CD4-positive, alpha-beta T cell treated with Interleukin-15 for 4 hours (primary cell): ENCODE measurements around the gene ZNHIT6.
"Not testable (repeated sequence)": the region's sequence is repeated elsewhere in the genome, so short reads cannot be mapped to it uniquely, and the experiment has no call there.

Experiments
- DNase-seq: peaks from one replicate; pipeline ENCODE4 v3.0.0-alpha.2; 2020; ENCODE audit warnings: low spot score

ZNHIT6 gene

DNA sequence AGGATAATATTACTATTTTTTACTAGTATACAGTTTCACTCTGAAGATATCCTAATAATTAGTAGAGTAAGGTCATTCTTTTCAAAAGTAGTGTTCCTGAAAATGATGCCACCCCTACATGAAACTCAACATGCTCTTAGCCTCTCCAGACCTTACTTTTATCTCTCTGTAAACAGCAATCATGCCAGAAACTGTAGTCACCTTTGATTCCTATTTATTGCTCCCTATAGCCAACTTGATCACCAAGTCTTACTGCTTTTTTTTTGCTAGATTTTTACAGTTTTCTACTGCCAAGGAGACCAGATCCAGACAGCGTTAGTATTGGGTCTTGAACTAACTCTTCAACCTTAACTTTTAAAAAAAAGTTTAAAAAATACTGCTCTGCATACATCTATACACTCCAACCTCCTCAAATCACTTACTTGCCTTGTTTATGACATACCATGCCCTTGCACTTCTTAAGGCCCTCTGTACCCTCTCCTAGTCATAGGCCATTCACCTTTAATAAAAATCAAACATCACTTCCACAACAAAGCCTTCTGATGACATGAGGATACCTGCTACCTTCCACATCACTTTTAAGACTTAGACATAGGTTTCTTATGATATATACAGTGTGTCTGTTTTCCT, 36.1 kb downstream of the ZNHIT6 start:
- DNase-seq: no peak

- no peak for DNase-seq
Observed at GRCh38 chr1:85665932-85666331, 42.3 kb downstream of the ZNHIT6 start.

DNA sequence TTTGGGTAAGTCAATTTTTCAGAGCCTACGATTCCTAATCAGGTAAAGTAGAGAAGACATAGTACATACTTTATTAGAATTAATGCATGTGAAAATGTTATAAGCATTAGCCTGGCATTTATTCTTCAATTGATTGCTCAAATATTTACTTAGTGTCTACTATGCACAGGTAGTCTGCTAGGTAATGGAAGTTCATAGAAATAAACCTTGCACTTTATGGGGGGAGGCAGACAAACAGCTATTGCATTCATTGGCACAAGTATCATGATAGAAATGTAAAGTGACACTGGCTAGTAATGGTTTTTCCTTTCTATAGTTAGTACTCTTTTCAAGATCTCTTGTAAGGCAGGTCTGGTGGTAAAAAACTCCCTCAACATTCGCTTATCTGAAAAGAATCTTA, 44.9 kb downstream of the ZNHIT6 start:
- DNase-seq: no peak

- DNase-seq: no peak
Observed at GRCh38 chr1:85661767-85662166, 46.5 kb downstream of the ZNHIT6 start.

- no peak for DNase-seq
Observed at GRCh38 chr1:85660541-85660940, 47.7 kb downstream of the ZNHIT6 start.

- DNase-seq: no peak
Observed at GRCh38 chr1:85659174-85659573, 49.1 kb downstream of the ZNHIT6 start.

GRCh38 chr1:85656948-85657347, 51.3 kb downstream of the ZNHIT6 start:
- DNase-seq: no peak

- no peak for DNase-seq
Observed at GRCh38 chr1:85656256-85656655, 52.0 kb downstream of the ZNHIT6 start.

DNA sequence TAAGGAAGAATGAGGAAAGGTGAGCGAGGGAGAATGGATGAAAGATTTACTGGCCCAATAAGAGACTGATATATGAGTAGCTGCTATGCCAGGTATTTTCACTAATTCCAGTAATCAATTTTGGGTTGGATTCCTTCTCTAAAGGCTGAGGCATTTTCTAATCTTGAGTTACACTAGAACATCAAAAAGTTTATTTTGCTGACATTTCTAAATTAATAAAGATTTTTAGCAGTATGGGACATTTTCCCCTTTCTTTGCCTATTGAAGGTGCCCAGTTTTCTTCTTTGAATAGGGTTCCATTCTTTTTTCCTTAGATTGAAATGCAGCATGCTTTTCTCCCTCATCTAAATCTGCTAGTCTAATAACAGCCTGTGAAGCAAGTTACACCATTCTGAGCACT, 52.9 kb downstream of the ZNHIT6 start:
- no peak for DNase-seq

DNA sequence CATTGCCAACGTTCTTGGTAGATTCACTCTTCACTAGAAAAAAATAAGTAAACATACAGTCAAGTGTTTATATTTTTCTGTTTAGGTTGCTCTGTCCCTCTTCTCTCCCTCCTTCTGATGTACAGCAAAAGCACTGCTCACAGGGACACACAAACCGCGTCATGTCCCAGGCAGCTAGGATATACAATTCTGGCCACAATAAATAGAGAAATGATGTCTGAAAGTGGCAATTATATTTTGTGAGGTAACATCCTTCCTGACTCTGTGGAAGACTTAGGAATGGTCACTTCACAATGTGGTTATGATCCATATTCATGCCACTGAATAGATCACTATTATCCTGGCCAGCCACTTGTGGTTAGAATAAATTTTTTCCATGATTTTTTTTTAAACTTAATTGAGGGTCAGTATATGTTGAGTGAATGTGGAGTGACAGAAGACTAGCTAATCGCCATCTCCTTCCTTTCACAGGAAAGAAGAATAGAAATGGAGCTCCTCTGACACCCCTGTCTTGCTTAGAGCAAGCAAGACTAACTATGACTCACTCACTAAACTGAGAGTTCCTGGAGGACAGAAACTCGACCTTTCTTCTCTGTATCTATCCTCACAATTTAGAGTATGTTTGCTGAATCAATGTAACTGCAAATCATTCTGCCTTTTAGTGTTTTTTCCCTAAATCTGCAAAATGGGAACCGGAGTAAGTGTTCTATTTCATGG, 54.0 kb downstream of the ZNHIT6 start:
- no peak for DNase-seq

DNA sequence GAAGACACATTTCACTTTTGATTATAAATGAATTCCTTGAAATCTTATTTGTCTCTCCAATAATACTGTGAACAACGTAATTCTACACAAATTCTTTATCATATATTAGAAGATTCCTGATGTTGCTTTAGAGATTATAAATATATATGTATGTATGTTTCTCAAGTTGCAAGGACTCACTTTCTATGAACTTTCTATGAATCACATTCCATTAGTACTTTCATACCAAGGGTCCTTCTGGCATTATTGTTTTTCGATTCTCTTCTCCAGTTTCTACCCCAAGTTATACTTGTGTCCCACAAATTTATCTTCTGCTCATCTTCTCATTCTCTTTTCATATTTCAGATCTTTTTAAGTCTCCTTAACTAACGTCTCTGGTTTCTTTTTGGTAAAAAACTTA, 55.9 kb downstream of the ZNHIT6 start:
- no peak for DNase-seq

DNA sequence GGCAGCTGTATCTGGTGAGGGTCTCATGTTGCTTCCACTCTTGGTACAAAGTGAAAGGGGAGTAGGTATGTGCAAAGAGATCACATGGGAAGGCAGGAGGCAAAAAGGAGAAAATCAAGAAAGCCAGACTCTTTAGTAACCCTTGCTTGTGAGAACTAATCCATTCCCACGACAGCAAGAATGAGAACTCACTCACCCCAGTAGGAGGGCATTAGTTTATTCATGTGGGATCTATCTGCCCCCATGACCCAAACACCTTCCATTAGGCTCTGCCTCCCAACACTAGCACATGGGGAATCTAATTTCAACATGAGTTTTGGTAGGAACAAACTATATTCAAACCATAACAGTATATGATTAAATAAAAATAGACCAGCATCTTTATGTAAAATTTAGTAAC, 57.6 kb downstream of the ZNHIT6 start:
- DNase-seq: no peak

GRCh38 chr1:85649591-85649990, 58.6 kb downstream of the ZNHIT6 start:
- DNase-seq: no peak

DNA sequence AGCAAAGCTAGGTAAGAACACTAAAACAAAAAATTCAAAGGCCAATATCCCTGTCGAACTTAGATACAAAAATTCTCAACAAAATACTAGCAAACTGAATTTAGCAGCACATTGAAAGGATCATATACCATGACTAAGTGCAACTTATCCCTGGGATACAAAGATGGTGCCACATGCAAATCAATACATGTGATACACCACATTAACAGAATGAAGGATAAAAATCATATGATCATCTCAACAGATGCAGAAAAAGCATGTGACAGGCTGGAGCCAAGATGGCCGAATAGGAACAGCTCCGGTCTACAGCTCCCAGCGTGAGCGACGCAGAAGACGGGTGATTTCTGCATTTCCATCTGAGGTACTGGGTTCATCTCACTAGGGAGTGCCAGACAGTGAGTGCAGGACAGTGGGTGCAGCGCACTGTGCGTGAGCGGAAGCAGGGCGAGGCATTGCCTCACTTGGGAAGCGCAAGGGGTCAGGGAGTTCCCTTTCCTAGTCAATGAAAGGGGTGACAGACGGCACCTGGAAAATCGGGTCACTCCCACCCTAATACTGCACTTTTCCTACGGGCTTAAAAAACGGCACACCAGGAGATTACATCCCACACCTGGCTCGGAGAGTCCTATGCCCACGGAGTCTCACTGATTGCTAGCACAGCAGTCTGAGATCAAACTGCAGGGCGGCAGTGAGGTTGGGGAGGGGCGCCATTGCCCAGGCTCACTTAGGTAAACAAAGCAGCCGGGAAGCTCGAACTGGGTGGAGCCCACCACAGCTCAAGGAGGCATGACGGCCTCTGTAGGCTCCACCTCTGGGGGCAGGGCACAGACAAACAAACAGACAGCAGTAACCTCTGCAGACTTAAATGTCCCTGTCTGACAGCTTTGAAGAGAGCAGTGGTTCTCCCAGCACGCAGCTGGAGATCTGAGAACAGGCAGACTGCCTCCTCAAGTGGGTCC, 66.4 kb downstream of the ZNHIT6 start:
- DNase-seq: not testable (repeated sequence)

DNA sequence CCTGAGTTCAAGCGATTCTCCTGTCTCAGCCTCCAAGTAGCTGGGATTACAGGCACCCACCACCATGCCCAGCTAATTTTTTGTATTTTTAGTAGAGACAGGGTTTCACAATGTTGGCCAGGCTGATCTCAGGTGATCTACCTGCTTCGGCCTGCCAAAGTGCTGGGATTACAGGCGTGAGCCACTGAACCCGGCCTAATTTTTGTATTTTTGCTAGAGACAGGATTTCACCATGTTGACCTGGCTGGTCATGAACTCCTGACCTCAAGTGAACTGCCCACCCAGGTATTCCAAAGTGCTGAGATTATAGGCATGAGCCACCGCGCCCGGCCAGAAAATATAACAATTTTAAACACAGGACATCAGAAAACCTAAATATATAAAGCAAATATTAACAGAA, 68.3 kb downstream of the ZNHIT6 start:
- DNase-seq: not testable (repeated sequence)

- no peak for DNase-seq
Observed at GRCh38 chr1:85638412-85638811, 69.8 kb downstream of the ZNHIT6 start.

DNA sequence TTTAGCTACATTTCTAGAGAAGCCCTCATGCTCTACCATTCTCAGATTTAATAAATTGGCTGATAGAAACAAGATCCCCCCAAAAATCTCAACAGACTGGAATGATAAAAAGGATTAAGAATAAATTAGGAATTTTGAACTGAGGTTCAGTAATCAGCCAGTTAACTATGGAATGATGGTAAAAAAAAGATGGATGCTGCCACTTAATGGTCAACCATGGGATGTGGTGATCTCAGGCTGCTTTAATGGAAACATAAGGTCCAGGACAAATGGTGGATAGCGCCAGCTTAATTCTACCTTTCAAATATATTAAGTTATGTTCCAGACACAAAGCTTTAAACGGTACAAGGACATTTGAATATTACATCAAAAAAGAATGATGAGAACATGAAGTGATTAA, 77.7 kb downstream of the ZNHIT6 start:
- no peak for DNase-seq

DNA sequence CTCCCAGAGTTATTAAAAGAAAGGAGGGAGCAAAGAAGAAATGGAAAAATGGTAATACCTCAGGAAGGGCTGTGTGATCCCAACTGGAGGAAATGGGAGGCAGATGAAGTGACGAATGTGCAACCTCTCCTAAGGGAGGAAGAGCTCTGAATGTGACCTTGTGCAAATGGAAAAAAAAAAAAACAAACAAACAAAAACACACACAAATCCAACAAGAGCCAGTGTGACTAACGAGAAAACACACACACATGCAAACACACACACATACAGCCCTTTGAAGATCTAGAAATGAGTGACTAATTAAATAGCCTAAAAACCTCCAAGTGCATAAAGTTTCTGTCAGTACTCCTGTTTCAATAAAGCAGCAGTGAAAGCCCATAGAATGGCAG, 78.7 kb downstream of the ZNHIT6 start:
- DNase-seq: no peak

GRCh38 chr1:85628791-85629531, 79.3 kb downstream of the ZNHIT6 start:
- DNase-seq: no peak

- DNase-seq: no peak
Observed at GRCh38 chr1:85626818-85627217, 81.4 kb downstream of the ZNHIT6 start.

DNA sequence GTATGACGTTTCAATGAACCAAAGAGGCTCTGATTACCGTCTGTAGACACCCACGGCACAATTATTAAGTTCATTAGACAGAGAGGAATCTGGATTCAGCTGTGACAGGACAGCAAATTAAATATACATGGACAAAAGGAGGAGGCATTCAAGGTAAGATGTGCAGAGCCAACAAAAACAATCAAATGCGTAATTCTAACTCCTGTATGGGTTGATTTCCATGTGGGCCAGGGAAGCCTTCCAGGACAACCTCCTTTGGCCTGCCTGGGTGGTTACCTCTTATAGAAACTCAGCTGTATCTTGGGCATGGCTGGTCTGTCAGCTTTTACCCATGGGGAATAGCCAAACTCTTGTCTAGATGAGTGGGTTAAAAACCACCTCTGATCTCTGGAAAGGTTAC, 83.9 kb downstream of the ZNHIT6 start:
- no peak for DNase-seq

DNA sequence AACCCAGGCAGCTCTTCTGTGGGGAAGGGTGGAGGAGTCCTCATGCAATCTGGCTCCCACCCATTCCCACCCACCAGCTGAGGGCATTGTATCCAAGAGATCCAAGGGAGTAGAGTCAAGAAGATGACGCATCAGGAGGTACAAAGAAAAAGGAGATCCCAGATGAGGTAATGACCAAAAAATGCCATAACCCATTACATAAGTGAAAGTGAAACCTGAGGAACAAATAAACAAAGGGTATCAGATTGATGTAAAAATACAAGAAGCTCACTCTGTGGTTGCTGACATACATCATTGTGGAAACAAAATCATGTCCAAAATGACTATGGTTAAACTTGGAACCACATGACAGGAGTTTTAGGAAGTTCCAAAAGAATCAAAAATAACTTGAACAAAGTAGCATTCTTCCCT, 85.2 kb downstream of the ZNHIT6 start:
- DNase-seq: no peak
